Measurements from ENCODE around the gene DPYSL4. TPM values are rescaled to one million over a fixed set of nuclear protein-coding genes. Genes with fewer than 3 reads are reported as not detected.
A peak's percentile ranks its signal among the peaks of the same experiment; 100 is the strongest.

The DPYSL4 gene
- polyA plus RNA-seq, 1 donor from 2014 or later: not detected

- Mint-ChIP-seq H3K27ac (no peak overlapping the region), H3K27me3 (no peaks in the 10 kb centered on the region), H3K4me3 (no peak overlapping the region), H3K36me3 (no peaks in the 10 kb centered on the region), H3K4me1 (peaks cover 0 to 5% (median 1%) of the 10 kb centered on the region in 3 donors), H3K9me3 (no peaks in the 10 kb centered on the region)
Measured at GRCh38 chr10:132225073-132225848, 38.5 kb downstream of the DPYSL4 start.

- Mint-ChIP-seq H3K4me3 (peak overlapping the region in 1 of 4 donors; percentile 12), H3K4me1 (peaks cover 0 to 5% (median 1%) of the 10 kb centered on the region in 3 donors), H3K27me3 (no peaks in the 10 kb centered on the region), H3K36me3 (no peaks in the 10 kb centered on the region), H3K27ac (no peak overlapping the region), H3K9me3 (no peaks in the 10 kb centered on the region)
Measured at GRCh38 chr10:132225849-132226205, 39.1 kb downstream of the DPYSL4 start.

- Mint-ChIP-seq H3K36me3 (no peaks in the 10 kb centered on the region), H3K4me3 (no peak overlapping the region), H3K27ac (no peak overlapping the region), H3K27me3 (no peaks in the 10 kb centered on the region), H3K4me1 (peaks cover 1 to 6% (median 6%) of the 10 kb centered on the region in 3 donors), H3K9me3 (no peaks in the 10 kb centered on the region)
Measured at GRCh38 chr10:132226586-132227405, 40.0 kb downstream of the DPYSL4 start.

- Mint-ChIP-seq H3K27me3 (peaks cover 3% of the 10 kb centered on the region), H3K36me3 (no peaks in the 10 kb centered on the region), H3K27ac (peak overlapping the region in 1 of 3 donors; percentile 50), H3K4me3 (no peak overlapping the region), H3K4me1 (peaks cover 12 to 15% (median 13%) of the 10 kb centered on the region in 3 donors), H3K9me3 (no peaks in the 10 kb centered on the region)
Measured at GRCh38 chr10:132227851-132228390, 41.2 kb downstream of the DPYSL4 start.

- Mint-ChIP-seq H3K36me3 (no peaks in the 10 kb centered on the region), H3K4me3 (peak overlapping the region in 1 of 4 donors; percentile 73), H3K27me3 (peaks cover 3% of the 10 kb centered on the region), H3K9me3 (no peaks in the 10 kb centered on the region), H3K27ac (no peak overlapping the region), H3K4me1 (peaks cover 11 to 15% (median 12%) of the 10 kb centered on the region in 3 donors)
Measured at GRCh38 chr10:132228616-132229015, 41.9 kb downstream of the DPYSL4 start.

GRCh38 chr10:132229096-132229495, 42.3 kb downstream of the DPYSL4 start:
- H3K36me3 Mint-ChIP-seq: no peaks in the 10 kb centered on the region
- H3K27ac Mint-ChIP-seq: no peak overlapping the region

GRCh38 chr10:132229834-132230556, 43.2 kb downstream of the DPYSL4 start:
- H3K36me3 Mint-ChIP-seq: no peaks in the 10 kb centered on the region
- H3K27ac Mint-ChIP-seq: peak overlapping the region in 1 of 3 donors; percentile 84
- peaks cover 3% of the 10 kb centered on the region for H3K27me3 Mint-ChIP-seq
- peaks cover 11 to 15% (median 12%) of the 10 kb centered on the region in 3 donors for H3K4me1 Mint-ChIP-seq
- no peaks in the 10 kb centered on the region for H3K9me3 Mint-ChIP-seq
- H3K4me3 Mint-ChIP-seq: peak overlapping the region; percentile 8 to 92 (median 86)

More at GRCh38 chr10:132229096-132229495, 42.3 kb downstream of the DPYSL4 start:
- H3K4me1 Mint-ChIP-seq: peaks cover 11 to 15% (median 12%) of the 10 kb centered on the region in 3 donors
- H3K27me3 Mint-ChIP-seq: peaks cover 3% of the 10 kb centered on the region
- H3K4me3 Mint-ChIP-seq: peak overlapping the region in 2 of 4 donors; percentile 55 to 73
- no peaks in the 10 kb centered on the region for H3K9me3 Mint-ChIP-seq

- Mint-ChIP-seq H3K4me3 (peak overlapping the region in 2 of 4 donors; percentile 47 to 80), H3K4me1 (peaks cover 11 to 15% (median 12%) of the 10 kb centered on the region in 3 donors), H3K36me3 (no peaks in the 10 kb centered on the region), H3K27me3 (peaks cover 3% of the 10 kb centered on the region), H3K27ac (peak overlapping the region in 1 of 3 donors; percentile 53), H3K9me3 (no peaks in the 10 kb centered on the region)
Measured at GRCh38 chr10:132230557-132231210, 43.9 kb downstream of the DPYSL4 start.

GRCh38 chr10:132231656-132232022, 44.9 kb downstream of the DPYSL4 start:
- no peaks in the 10 kb centered on the region for H3K9me3 Mint-ChIP-seq
- peaks cover 3% of the 10 kb centered on the region for H3K27me3 Mint-ChIP-seq
- H3K27ac Mint-ChIP-seq: peak overlapping the region; percentile 18 to 78 (median 31)
- H3K36me3 Mint-ChIP-seq: no peaks in the 10 kb centered on the region
- H3K4me3 Mint-ChIP-seq: peak overlapping the region in 2 of 4 donors; percentile 13 to 90
- H3K4me1 Mint-ChIP-seq: peaks cover 11 to 15% (median 12%) of the 10 kb centered on the region in 3 donors

GRCh38 chr10:132232023-132232951, 45.5 kb downstream of the DPYSL4 start:
- H3K9me3 Mint-ChIP-seq: no peaks in the 10 kb centered on the region
- H3K27ac Mint-ChIP-seq: peak overlapping the region; percentile 18 to 50 (median 31)
- peaks cover 3% of the 10 kb centered on the region for H3K27me3 Mint-ChIP-seq
- peaks cover 11 to 14% (median 12%) of the 10 kb centered on the region in 3 donors for H3K4me1 Mint-ChIP-seq
- H3K4me3 Mint-ChIP-seq: peak overlapping the region; percentile 13 to 90 (median 54)
- no peaks in the 10 kb centered on the region for H3K36me3 Mint-ChIP-seq

- Mint-ChIP-seq H3K4me1 (peaks cover 11 to 14% (median 12%) of the 10 kb centered on the region in 3 donors), H3K9me3 (no peaks in the 10 kb centered on the region), H3K27me3 (peaks cover 3% of the 10 kb centered on the region), H3K36me3 (no peaks in the 10 kb centered on the region), H3K27ac (peak overlapping the region in 1 of 3 donors; percentile 50), H3K4me3 (peak overlapping the region in 2 of 4 donors; percentile 13 to 90)
Measured at GRCh38 chr10:132232981-132233380, 46.2 kb downstream of the DPYSL4 start.

- Mint-ChIP-seq H3K27me3 (peaks cover 3% of the 10 kb centered on the region), H3K27ac (no peak overlapping the region), H3K4me3 (peak overlapping the region in 1 of 4 donors; percentile 27), H3K9me3 (no peaks in the 10 kb centered on the region), H3K4me1 (peaks cover 11 to 14% (median 12%) of the 10 kb centered on the region in 3 donors), H3K36me3 (no peaks in the 10 kb centered on the region)
Measured at GRCh38 chr10:132233501-132234085, 46.8 kb downstream of the DPYSL4 start.

- Mint-ChIP-seq H3K4me3 (no peak overlapping the region), H3K4me1 (peaks cover 9 to 14% (median 12%) of the 10 kb centered on the region in 3 donors), H3K27ac (no peak overlapping the region), H3K9me3 (no peaks in the 10 kb centered on the region), H3K36me3 (no peaks in the 10 kb centered on the region), H3K27me3 (peaks cover 3% of the 10 kb centered on the region)
Measured at GRCh38 chr10:132234860-132235259, 48.1 kb downstream of the DPYSL4 start.
